ENCODE measurements around the gene SLC8B1.

SLC8B1 gene

GRCh38 chr12:113322343-113322742 is 12.6 kb downstream of the SLC8B1 start:
- DNase-seq (ENCODE audit: low spot score), result no peak

DNA sequence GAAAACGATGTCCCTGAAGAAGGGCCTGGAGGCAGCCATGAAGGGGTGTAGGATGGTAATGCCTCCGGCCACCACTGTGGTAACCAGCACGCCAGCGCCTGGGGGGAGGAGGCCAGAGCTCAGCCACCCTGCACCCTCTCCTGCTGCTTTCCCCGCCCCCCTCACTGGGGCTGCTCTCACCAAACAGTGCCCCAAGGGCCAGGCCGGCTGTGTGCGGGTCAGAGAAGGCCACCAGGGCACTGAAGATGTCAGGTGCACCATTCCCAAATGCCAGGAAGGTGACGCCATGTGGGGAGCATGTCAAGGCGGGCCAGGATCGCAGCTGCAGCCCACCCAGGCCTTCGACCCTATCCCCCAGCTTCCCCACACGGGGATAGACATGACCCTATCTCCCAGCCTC is 14.5 kb downstream of the SLC8B1 start:
- DNase-seq (ENCODE audit: low spot score), result no peak

GRCh38 chr12:113318900-113319628 is 15.8 kb downstream of the SLC8B1 start:
- no peak for DNase-seq (ENCODE audit: low spot score)

DNA sequence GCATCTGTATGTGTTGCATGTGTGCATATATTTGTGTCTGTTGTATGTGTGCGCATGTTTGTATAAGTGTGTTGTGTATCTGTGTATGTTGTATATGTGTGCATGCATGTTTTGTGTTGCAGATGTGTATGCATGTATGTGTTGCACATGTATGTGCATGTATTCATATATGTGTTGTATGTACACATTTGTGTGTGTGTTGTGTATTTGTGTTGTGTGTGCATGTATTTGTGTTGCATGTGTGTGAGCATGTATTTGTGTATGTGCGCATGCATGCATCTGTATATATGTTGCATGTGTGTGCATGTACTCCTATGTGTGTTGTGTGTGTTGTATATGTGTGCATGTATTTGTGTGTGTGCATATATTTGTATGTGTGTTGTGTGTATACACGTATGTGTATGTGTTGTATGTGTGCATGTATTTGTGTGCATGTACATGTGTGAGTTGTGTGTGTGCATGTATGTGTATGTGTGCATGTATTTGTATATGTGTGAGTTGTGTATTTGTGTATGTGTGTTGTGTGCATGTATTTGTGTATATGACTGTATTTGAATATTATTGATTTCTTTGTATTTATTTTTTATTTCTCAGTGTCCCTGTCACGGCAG is 16.8 kb downstream of the SLC8B1 start:
- DNase-seq (ENCODE audit: low spot score), result no peak

GRCh38 chr12:113317122-113317521 is 17.8 kb downstream of the SLC8B1 start:
- no peak for DNase-seq (ENCODE audit: low spot score)

- DNase-seq (ENCODE audit: low spot score), result no peak
These were observed 18.8 kb downstream of the SLC8B1 start for GRCh38 chr12:113316155-113316554.

GRCh38 chr12:113315358-113315757 is 19.6 kb downstream of the SLC8B1 start:
- no peak for DNase-seq (ENCODE audit: low spot score)

GRCh38 chr12:113314121-113314529 is 20.8 kb downstream of the SLC8B1 start:
- DNase-seq (ENCODE audit: low spot score), result no peak

- DNase-seq (ENCODE audit: low spot score), result peak; percentile 26
These were observed 24.4 kb downstream of the SLC8B1 start for GRCh38 chr12:113310489-113310888.

DNA sequence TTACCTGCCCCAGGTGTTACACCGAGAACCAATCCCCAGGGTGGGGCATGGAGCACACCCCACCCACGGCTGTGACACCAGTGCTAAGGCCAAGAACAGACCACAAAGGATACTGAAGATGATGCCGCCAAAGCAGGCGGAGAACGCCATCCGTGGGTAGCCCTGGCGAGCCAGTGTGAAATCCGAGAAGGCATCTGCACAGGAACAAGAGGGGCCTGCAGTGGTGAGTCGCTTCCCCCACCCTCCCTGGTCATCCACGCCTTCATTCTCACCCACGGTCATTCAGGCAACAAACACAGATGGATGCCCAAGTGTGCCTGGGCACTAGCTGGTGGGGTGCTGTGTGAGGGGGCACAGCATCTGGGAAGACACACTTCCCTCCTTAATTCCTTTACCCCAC is 28.5 kb downstream of the SLC8B1 start:
- peak; percentile 37 for DNase-seq (ENCODE audit: low spot score)

GRCh38 chr12:113305281-113305856 is 29.5 kb downstream of the SLC8B1 start:
- no peak for DNase-seq (ENCODE audit: low spot score)

- no peak for DNase-seq (ENCODE audit: low spot score)
These were observed 31.8 kb downstream of the SLC8B1 start for GRCh38 chr12:113302886-113303640.

GRCh38 chr12:113302466-113302865 is 32.4 kb downstream of the SLC8B1 start:
- DNase-seq (ENCODE audit: low spot score), result no peak

GRCh38 chr12:113301811-113302210 is 33.1 kb downstream of the SLC8B1 start:
- no peak for DNase-seq (ENCODE audit: low spot score)

DNA sequence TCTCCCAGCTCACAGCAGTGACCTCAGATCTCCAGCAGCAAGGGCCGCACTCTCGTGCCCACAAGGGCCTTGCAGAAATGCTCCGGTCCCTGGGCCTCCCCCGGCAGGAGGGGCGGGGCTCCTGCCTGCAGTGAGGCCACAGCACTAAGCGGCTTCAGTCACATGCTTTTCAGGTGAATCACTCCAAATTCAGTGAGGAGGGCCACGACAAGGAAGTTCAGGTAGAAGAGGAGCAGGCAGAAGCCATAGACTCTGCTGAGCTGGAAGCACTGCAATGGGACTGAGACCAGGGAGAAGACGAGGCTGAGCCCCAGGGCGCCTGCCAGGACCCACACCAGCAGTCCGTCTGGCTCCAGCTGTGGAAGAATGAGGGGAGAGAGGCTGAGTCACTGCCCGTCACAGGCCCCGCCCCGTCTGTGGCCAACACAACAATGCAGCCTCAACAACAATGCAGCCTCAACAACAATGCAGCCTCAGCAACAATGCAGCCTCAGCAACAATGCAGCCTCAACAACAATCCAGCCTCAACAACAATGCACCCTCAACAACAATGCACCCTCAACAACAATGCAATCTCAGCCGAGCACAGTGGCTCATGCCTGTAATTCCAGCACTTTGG is 35.2 kb downstream of the SLC8B1 start:
- peak; percentile 91 for DNase-seq (ENCODE audit: low spot score)

DNA sequence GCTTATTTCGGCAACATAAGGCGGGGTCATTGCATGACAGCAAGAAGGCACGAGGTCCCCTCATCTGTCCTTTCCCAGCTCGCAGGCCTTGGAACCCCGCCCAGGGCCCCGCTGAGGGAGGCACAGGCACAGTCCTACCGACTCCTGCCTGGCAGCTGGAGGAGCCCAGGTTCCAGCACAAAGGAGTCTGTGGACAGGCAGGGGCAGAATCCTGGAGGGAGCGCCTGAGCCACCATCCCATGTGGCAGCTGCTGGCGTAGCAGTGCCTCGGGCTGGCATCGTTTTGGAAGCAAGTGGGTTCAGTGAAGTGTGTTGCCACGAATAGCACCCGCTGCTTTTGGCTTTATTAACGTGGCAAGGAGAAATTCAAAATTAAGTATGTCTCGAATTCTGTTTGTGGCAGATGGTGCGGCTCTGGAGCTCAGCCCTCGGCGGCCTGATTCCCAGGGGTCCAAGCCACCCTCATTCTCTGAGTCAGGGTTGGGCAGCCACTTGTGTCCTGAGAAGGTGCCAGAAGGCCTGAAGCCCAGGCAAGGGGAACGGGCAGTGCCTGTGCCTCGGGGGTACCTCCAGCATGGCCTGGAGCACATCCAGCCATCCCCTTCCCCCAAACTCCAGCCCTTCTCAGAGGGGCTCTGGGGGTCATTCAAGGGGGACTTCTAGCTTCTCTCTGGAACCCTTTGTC is 35.9 kb downstream of the SLC8B1 start:
- DNase-seq (ENCODE audit: low spot score), result no peak

DNA sequence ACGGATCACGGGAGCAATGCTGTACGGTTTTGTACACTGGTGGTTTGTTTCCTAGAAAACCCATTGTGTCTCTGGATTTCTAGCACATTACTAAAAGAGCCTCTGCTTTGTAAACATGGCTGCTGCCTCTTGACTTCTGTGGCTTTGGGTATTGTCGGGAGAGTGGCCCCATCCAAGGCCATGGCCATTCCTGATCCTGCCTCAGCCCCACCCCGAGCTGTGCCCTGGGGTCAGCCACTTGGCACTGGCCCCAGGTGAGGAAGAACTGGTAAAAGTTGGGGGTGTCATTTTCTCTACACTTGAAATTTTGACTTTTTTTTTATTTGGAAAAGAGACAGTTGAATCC is 36.5 kb downstream of the SLC8B1 start:
- DNase-seq (ENCODE audit: low spot score), result no peak

- no peak for DNase-seq (ENCODE audit: low spot score)
These were observed 37.1 kb downstream of the SLC8B1 start for GRCh38 chr12:113297621-113298471.

DNA sequence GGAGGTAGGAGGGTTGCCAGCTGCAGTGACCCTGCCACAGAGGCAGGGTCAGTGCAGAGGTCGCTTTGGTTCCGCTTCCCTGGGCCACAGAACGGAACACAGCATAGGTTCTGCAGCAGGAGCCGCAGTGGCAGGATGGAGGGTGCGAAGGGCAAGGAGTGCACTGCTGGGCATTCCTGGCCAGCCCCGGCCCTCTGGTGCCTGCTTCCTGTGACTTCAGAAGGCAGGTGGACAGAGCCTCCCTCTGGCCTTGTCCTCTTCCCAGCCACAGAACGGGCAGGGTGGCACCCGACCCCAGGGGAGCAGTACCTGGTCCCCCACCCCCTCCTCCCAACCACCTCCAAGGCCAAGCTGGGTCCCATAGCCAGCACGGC is 37.7 kb downstream of the SLC8B1 start:
- DNase-seq (ENCODE audit: low spot score), result no peak

GRCh38 chr12:113296557-113297213 is 38.2 kb downstream of the SLC8B1 start:
- DNase-seq (ENCODE audit: low spot score), result no peak
